Stimulated activated CD4-positive, alpha-beta T cell treated with anti-CD3 and anti-CD28 coated beads, Interleukin-1b, Interleukin-23, amount 100 ng/mL, for 1 hour (primary cell): Measurements from ENCODE around the gene COPS3.
A peak's percentile ranks its signal among the peaks of the same experiment; 100 is the strongest.

Experiments
- DNase-seq, 2 donors: peaks; one replicate each; pipeline ENCODE4 v3.0.0-alpha.2; 2020; ENCODE audit warnings: low read depth in 2 of 2

Gene COPS3

DNA sequence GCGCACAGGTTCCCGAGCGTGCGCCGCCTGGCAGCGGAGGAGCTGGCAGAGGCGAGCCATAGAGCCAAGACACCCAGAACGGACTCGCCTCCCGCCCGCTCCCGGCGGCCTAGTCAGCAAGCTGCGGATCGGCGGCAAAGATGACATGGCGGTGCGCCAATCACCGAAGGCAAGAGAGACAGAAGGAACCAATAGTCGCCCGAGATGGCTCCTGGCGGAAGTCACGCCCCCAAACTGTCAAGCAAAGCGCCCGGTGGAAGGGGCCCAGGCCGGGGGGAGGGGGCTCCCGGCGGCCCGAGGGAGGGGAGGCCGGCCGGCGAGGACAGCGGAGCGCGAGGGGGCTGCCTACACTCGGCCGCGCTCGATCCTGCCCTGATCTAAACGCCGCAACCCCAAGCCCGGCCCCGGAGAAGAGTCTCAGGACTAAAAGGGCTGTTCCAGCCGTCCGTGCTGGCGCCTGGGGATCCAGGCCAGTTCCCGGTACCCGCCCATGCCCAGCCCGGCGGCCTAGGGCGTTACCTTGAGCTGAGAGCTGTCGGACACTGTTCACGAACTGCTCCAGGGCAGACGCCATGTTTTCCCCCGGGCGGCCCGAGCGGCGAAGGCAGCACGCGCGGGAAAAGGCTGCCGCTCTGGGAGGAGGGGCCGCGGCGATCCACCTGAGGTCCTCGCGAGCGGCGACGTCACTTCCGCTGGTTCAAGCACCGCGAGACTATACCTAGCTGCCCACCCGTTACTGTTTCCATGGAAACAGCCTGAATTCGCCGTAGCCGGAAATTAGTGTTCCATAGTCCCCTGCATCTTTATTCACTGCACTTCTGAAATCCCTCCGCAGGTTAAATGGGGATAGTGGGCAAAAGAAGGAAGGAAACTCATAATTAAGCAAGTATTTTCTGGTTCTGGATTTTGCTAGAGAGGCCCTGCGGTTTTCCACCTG lies at the start of gene COPS3:
COPS3 (minus strand) TSS at position 634 of the 937 bp plus-strand sequence; CDS start at position 574, 60 bp downstream.
- DNase-seq, result peak; percentile 86

DNA sequence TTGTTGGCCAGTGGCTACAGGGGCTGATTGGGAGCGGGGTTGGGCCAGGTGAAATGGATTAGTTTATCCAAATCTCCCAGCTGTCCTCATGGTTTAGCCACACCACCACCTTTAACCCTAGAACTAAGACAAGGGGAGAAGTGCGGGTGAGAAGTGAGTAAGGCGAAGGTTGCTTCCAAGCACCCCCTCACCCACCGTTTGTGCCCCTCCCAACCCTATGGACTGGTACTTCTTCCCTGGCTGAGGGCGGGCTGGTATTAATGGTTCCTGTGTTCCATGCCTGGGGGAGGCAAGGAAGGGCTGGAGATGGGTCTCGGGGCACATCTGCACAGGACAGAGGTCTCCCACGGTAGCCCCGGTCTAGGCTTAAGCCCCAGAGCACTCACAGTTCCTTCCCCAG lies 47.2 kb upstream of the COPS3 start:
- no peak for DNase-seq

DNA sequence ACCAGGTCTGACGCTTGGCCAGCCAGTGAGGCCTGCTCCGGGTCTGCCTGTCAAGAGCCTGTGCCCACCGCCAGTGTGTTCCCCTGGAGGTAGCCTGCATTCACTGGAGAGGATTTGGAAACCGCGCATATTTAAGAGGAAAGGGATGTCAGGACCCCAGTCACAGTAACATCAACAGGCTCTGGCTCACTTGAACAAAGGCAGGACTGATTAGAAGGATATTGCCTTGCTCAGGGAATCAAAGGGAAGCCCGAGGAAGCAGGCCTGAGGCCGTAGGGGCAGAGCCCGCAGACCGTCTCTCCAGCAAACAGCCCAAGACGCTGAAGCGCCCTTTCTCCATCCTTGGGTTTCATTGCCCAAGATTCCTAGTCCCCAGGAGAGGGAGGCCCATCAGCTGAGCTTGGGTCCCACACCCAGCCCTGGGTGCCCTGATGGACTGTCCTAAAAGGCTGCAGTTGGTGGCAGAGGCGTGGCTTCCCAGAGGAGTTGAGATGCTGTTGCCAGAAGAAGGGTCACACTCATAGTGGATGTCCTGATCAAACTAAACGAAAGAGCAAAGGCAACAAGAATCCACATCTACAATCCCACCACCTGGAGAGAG lies 45.3 kb upstream of the COPS3 start:
- no peak for DNase-seq

DNA sequence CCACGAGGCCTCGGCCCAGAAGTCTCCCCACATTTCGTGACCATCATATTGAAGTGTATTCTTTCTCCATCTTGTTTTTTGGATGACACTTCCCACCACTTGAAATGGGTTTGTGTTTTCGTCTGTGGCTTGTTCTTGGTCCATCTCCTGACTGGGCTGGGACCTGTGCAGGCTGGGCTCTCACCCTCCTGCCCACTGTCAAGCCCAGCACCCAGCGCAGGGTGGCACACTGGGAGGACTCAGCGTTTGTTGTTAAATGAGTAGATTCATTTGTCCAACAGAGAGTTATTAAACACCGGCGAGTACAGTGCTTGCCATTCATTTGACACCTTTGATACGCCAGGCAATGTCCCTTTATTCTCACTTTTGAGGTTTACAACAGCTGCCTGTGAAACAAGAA lies 44.8 kb upstream of the COPS3 start:
- no peak for DNase-seq

DNA sequence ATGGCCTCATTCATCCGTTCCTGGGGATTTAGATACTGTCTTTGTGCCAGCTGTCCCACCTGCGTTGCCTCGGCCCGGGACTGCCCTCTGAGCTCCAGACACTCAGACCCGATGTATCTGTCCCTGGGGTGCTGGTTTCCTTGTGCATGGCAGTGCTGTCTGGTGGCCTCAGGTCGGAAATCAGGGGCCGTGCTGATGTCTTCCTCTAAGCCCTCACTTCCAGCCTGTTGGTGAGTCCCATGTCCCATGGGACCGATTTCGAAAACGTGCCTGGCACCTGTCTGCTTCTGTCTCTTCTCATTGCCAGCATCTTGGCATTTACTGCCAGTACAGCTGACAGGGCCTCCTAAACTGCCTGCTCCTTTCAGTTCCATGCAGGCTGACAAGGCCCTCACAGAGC lies 44.2 kb upstream of the COPS3 start:
- DNase-seq, result no peak

DNA sequence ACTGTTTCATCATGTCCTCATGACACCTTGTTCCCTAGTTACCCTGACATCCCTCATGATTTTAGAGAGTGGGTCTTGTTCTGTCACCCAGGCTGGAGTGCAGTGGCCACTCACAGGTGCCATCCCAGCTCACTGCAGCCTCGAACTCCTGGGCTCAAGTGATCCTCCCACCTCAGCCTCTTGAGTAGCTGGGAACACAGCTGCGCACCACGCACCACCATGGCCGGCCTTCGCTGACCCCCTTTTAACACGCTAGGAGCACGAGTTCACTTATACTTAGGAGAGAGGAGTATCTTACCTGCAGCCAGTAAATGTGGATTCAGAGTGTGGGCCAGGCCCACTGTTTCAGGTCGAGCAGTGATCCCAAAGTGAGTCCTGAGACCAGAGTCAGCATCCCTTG lies 43.6 kb upstream of the COPS3 start:
- DNase-seq, result no peak

DNA sequence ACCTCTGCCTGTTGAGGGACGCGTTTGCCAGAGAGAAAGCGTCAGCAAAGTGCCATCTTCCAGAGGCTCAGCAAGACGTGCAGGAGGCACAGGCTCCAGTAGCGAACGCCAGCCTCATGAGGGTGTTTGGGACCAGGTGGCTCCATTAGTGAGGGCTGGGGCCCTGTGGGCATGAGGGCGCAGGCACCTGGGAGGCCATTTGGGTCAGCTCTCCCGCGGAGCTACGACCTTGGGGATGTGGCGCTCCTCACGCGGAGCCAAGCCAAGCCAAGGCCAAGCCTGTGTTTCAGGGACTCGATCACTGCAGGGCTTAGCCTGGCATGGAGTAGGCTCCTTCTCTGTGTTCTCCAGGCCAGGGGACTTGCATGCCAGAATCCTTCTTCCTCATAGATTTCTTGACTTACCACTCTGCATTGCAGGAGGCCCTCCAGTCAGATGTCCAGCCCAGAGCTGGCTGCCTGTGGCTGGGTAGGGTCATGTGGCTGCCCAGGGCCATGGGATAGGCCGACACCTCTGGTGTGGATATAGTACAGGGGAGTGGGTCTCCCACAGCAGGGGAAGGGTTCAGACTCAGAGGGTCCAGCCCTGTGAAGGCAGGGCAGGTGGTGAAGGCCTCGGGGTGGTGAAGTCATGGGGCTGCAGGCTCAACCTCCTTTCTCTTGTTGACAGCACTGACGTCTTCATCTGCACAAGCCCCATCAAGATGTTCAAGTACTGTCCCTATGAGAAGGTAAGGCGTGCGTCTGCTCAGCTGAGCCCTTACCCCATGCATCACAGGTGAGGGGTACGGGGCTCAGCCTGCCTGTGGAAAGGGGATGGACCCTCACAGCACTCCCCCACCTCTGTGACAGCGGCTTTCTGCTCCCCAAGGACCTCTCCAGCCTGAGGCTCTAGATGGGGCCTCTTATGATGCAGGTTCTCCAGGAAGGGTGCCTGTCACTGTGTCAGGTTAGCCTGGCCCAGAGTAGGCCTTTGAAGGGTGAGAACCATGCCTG lies 41.8 kb upstream of the COPS3 start:
- no peak for DNase-seq

DNA sequence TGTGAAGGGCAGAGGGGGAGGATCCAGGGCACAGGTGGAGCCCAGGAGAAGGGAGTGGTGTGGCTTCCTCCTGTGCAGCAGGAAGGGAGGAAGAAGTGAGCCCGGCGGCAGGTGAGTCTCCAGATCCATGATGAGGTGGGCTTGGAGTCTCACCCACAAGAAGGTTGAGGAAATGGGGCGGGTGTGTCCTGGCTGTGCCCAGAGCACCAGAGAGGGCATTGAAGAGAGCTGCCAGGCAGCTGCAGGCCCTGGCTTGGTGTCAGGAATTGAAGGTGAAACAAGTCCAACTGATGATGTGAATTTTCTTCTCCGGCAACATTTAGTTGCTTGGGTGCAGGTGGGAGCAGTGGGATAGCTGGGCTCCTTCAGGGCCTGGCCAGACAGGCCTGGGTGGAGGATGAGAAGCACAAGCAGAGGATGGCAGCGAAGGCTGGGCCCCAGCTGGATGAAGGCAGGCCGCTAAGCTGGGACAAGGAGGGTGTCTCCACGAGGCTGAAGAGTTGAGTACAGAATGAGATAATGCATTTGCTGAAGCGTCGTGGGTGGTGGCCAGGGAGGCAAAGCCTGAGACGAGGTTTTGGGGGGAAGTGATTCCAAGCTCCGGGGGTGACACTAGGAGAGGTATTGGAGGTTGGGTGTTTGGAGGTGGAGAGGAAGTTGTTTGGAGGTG lies 40.4 kb upstream of the COPS3 start:
- no peak for DNase-seq

DNA sequence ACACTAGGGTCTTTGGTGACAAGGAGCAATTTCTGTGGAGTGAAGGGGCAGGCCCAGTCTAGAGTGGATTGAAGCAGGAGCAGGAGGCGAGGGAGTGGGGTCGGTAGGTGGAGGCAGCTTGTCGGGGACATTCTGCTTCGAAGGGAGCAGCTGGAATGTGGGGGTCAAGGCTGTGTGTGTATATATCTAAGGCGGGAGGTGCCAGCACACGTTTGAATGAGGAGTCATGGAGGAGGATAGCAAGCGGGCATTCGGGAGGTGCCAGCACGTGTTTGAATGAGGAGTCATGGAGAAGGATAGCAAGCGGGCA lies 39.8 kb upstream of the COPS3 start:
- DNase-seq, result no peak

DNA sequence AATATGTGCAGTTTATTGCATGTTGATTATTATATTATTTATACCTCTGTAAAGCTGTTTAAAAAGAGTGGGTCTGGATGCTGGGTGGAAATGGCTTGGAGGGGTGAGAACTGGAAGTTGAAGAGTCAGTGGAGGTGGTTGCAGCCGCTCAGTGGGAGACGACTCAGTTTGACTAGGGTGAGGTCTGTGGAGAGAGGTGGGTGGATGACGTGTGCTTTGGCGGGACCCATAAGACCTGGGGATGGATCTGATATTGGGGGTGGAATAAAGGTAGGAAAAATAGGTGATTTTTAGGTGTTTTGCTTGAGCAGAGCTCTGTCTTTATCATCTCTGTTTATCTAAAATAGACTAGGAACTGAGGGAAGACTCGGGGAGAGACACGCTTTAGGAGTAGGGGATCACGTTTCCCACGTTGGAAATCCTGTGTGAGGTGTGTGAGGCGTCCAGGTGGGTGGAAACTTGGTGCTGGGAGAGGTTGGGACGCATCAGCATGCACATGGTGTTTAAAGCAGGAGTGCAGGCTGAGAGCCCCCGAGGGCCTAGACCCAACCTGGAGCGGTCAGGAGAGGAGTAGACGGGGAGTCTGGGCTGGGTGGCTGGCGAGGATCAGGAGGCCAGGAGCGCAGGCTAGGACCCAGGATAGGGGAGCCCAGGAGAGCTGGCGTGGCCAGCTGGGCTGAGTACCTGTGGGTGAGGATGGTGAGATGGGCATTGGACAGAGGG lies 39.3 kb upstream of the COPS3 start:
- DNase-seq, result no peak

DNA sequence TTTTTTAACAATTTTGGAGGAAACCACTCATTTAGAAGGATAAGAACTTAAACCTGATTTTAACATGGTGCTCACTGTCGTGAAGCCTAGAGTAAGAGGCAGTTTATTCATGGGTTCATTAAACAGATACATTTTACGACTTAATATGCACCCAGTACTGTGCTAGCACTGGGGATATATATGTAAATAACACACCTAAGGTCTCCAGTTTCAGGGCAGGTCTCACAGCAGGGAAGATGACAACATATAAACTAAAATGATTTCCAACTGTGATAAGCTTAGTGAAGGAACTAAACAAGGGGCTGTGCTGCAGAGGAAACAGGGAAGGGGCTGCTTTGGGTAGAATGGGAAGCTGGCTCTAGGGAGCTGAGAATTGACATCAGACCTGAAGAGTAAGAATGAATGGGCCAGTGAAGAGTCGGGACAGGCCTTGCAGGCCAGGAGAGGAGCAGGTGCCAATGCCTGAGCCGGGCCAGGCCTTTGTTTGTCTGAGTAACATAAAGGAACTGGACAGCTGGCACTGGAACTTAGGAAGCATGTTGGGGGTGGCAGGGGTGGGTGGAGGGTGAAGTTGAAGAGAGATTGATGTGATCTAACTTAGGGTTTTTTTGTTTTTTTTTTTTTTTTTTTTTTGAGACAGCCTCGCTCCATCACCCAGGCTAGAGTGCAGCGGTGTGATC lies 34.2 kb upstream of the COPS3 start:
- DNase-seq, result no peak

DNA sequence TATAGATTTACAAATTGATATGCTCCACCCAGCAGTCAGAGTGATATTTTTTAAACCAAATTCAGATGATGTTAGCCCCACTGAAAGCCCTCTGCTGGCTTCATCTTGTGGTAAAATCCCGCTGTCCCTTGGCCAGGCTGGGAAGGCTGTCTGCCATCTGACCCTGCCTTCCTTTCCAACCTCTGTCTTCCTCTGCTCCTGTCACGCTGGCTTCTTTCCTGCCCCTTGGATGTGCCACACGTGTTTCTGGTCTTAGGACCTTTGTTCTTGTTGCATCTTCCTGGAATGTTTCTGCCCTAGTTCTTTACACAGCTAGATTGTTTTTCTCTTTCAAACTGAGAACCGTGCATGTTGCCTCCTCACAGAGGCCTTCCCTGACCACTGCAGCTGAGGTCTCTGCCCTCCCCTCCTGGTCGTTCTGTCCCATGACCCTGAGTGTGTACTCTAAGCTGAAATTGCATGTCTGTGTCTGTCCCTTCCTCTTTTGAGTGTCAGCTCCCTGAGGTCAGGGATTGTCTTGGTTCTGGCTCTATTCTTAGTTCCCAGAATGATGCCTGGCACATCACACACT lies 33.5 kb upstream of the COPS3 start:
- DNase-seq, result no peak

DNA sequence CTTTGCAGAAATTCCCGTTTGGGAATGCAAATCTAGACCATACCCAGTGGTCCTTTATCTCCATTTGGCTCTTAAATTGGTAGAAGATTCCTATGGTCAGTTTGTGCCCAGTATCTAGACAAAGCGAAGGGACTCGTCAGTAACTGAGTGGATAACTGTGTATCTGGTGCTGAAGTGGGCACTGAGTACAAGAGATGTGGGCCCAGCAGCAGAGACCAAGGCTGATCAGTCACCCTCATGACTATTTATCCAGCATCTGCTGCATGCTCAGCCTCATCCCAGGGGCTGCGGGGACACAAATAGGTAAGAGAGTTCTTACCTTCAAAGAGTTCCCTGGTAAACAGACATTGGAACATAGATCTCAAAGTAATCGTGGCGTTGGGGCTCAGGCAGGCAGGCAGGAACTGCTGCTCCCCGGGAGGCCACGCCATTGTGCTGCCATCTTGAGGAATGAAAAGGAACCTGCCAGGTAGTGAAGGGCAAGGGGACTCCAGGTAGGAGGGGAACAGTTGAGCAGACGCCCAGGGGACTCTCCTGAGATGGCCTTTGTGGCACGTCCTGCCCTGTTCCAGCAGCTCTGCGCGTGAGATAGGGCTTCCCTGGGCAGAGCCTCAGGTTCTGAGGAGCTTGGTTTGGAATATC lies 32.4 kb upstream of the COPS3 start:
- peak; percentile 38 to 54 for DNase-seq

DNA sequence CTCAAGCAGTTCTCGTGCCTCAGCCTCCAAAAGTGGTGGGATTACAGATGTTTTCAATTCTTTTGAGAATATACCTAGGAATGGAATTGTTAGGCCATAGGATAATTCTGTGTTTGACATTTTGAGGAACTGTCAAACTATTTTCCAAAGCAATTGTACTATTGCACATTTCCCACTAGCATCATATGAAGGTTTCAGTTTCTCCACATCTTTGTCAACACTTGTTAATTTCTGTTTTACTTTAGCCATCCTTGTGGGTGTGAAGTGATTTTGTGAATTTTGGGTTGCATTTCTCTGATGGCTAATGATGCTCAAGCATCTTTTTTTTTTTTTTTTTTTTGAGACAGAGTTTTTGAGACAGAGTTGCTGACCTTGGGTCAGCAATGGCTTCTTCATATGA lies 28.3 kb upstream of the COPS3 start:
- no peak for DNase-seq

DNA sequence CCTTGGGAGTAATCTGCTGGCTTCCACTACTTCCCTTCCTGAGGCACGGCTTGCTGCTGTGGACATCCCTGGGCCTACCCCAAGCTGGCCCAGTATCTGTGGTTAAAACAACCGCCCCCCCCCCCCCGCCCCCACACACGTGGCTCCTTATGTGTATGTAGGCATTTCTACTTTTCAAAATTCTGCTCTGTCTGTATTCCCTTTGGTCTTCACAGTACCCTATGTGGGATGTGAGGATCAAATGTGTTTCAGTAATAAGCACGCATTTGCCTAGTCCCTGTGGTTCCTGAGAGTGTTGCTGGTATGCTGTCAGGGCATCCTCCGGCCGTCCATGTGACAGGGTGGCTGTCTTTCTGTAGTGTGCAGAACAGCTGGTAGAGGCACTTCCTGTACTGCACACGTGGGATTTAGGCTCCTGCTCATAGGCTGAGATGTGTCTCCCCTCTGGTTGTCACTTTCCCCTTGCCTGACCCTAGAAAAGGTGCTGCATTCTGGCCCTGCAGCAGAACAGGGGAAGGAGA lies 24.3 kb upstream of the COPS3 start:
- peak in 1 of 2 donors; percentile 8 for DNase-seq

DNA sequence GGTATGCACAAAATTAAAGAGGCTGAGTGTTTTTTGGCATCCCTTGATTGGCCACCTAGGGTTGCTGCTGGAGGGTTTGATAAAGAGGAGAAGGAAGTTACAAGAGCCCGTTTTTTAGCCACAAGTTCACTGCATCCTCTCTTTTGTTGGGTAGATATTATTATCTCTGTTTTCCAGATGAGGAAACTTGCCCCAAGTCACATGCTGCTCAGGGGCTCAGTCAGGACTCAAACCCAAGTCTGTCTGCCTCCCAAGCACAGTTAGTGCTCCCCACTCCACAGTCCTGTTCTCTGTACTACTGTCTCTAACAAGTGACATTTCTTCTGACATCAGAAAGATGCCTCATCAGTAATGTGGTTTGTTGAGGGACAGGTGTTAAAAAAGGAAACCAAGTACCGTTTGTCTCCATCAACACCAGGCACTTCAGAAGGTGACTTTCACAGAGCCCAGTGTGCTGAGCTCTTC lies 23.5 kb upstream of the COPS3 start:
- DNase-seq, result no peak

DNA sequence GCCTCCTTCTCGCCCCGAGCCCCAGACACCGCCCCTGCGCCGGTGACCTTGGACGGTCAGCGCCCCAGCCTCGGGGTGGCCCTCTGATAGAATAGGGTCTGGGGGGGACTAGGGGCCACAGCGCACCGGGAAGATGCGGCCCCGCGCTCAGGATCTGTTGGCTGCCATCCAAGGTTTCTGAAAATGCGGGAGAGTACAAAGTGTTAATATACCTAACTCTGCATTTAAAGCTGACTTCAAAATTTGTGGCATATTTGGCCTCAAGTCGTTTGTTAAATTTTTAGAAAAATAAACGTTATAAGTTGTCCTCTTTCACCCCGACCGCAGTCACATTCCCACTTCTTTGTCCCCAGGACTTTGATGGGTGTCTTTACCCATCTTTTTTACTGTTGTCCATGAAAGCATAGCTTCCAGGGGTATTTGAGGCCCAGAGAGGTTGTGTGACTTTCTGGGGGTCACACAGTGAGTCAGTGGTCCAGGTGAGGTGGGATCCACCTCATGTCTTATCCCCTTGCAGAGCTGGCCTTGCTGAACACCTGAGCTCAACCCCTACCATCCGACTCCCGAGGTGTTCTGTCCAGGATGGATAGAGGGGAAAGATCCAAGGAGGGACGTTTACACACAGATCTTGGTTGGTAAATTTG lies 22.9 kb upstream of the COPS3 start:
- no peak for DNase-seq

DNA sequence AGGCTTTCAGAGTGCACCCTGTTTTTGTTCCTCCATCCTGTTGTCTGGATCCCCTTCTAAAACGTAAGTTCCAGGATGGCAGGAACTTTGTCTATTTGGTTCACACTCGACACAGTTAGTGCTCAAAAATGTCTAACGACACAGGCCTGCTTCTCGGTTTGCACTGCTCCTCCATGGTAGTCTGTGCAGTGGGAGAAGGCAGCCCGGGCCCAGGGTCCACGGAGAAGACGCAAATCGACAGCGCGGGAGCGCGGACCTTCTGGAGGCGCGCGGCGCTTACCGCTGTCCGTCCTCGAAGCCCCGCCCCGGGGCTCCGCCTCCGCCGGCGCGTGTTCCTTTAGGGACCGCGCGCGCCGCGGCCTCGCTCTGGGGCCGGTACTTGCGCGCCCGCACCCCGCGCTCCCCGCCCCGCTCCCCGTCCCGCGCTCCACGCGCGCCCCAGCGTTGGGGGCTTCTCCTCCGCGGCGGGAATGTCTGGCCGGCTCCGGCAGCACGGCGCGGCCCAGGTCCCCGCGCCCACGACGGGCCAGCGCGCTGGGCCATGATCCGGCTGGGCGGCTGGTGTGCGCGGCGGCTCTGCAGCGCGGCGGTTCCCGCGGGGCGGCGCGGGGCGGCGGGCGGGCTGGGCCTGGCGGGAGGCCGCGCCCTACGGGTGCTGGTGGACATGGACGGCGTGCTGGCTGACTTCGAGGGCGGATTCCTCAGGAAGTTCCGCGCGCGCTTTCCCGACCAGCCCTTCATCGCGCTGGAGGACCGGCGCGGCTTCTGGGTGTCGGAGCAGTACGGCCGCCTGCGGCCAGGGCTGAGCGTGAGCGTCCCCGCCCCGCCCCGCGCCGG lies 22.2 kb upstream of the COPS3 start, which contains the start of gene NT5M:
NT5M (plus strand) TSS at position 364 of the 837 bp plus-strand sequence; CDS start at position 542, 178 bp downstream.
- peak; percentile 2 to 46 for DNase-seq
